ENCODE results near the gene RINL. TPM values are rescaled to one million over a fixed set of nuclear protein-coding genes. Genes with fewer than 3 reads are reported as not detected.

RINL gene
- total and polyA plus RNA-seq, 2 of the 4 experiments (the other 2 are of a cell fraction): 0.72 to 1.9 TPM

DNA sequence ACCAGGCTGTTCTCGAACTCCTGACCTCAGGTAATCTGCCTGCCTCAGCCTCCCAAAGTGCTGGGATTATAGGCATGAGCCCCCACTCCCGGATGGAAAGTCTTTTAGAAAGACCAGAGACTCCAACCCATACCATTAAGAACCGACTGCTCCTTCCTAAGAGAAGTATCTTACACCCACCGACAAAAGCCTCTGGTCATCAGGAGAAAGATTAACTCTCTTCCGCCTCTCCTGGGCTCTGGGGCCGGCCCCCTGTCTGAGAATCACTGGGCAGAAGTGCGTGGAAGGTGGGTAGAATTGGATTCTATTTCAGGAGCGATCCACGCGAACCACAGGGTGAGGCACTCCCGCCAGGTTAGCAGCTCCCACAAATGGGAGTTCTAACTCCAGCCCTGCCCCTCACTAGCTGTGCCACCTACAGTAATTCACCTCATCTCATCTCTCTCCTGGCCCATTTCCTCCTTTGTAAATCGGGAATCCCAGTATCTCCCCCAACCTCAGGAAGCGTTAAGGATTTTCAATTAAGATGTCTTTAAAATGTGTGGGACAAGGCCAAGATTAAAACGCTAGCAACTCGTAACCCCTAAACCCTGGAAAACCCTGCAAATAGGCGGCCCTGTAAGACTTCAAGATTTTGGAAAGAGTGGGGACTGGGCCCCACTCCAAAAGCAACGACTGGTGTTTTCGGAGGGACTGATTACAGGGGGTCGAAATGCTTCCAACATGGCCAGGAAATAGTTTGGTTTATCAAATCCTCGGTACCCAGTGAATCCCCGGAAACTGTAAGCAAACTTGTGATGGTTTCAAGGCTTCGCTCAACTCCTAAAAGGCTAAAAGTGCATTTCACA lies 29.6 kb downstream of the RINL start:
- H3K27ac ChIP-seq (ENCODE audit: insufficient read depth, low read length): peak overlapping the region; percentile 41
- TF ChIP-seq SMC3 (IDR thresholded peaks at IDR 0.05; ENCODE audit: low read depth, low read length): no peak
- TF ChIP-seq CHD1 (IDR thresholded peaks at IDR 0.05; ENCODE audit: low read depth, low read length): no peak; the same call in 1 of the 2 replicates
- no peak for TF ChIP-seq MAZ (IDR thresholded peaks at IDR 0.05; ENCODE audit: borderline replicate concordance, low read depth, low read length)
- TF ChIP-seq, protein P1, sequence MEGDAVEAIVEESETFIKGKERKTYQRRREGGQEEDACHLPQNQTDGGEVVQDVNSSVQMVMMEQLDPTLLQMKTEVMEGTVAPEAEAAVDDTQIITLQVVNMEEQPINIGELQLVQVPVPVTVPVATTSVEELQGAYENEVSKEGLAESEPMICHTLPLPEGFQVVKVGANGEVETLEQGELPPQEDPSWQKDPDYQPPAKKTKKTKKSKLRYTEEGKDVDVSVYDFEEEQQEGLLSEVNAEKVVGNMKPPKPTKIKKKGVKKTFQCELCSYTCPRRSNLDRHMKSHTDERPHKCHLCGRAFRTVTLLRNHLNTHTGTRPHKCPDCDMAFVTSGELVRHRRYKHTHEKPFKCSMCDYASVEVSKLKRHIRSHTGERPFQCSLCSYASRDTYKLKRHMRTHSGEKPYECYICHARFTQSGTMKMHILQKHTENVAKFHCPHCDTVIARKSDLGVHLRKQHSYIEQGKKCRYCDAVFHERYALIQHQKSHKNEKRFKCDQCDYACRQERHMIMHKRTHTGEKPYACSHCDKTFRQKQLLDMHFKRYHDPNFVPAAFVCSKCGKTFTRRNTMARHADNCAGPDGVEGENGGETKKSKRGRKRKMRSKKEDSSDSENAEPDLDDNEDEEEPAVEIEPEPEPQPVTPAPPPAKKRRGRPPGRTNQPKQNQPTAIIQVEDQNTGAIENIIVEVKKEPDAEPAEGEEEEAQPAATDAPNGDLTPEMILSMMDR (conservative IDR thresholded peaks at IDR 0.05; ENCODE audit: low read depth, low read length): no peak
- H3K9ac ChIP-seq (ENCODE audit: low read depth, low read length): peak overlapping the region; percentile 73
- ATAC-seq (ENCODE audit: low read depth): no peak
- in situ Hi-C loops (cut with MboI; ENCODE audit: low sequenced_read_pairs) (no loop called here), dilution Hi-C loops (cut with HindIII; ENCODE audit: low sequenced_read_pairs, unreplicated experiment) (no loop called here), intact Hi-C loops (cut with micrococcal nuclease) (loop anchor here (2.0 kb wide), 1 partner anchor 18 kb away; the partner anchor contains the start of gene ECH1)
- peak overlapping the region; percentile 69 for H2AK5ac ChIP-seq (ENCODE audit: low read depth, low read length)
- DNase-seq: no peak
- BruUV-seq (replicated peaks): TSS peak; percentile 44
- peaks cover 26 to 70% of the 10 kb centered on the region in 2 experiments for H3K79me1 ChIP-seq (ENCODE audit: low read depth in 1 of 2, low read length in 2 of 2)
- H3K56ac ChIP-seq (ENCODE audit: extremely low read depth, insufficient read depth, low read length): peak overlapping the region; percentile 71
- H3K9me1 ChIP-seq (ENCODE audit: insufficient read depth, low read length): peaks cover 11% of the 10 kb centered on the region
- no peak overlapping the region for H2BK15ac ChIP-seq (ENCODE audit: low read depth, low read length)
- H3K23ac ChIP-seq (ENCODE audit: low read depth, low read length): peak overlapping the region; percentile 83
- no peaks in the 10 kb centered on the region for H3K9me3 ChIP-seq (ENCODE audit: control insufficient read depth, insufficient read depth, low read length)
- 0% methylated on average over 1 of the region's 22 CpGs; no CpG with 5 or more reads in 1 of the 2 experiments for WGBS, 2 experiments (ENCODE audit: extremely low coverage in 2 of 2, insufficient read length in 1 of 2)
- peak overlapping the region; percentile 8; the same call in 1 of the 2 replicates for H4K5ac ChIP-seq (ENCODE audit: low read depth, low read length)
- H3K4me2 ChIP-seq (ENCODE audit: low read depth, low read length): peak overlapping the region; percentile 89
- H3K27me3 ChIP-seq (ENCODE audit: control insufficient read depth, insufficient read depth, low read length): no peaks in the 10 kb centered on the region
- peak overlapping the region; percentile 43 for H2BK5ac ChIP-seq (ENCODE audit: low read depth, low read length, poor library complexity, severe bottlenecking)
- peak overlapping the region; percentile 22; the same call in 1 of the 2 replicates for H3K18ac ChIP-seq (ENCODE audit: low read depth, low read length)
- H2AK9ac ChIP-seq (replicated peaks; ENCODE audit: low read depth, low read length, poor library complexity): peak overlapping the region; percentile 90
- POLR2A ChIA-PET (ENCODE audit: unreplicated experiment): interaction anchor here (0.5 to 1.0 kb wide), 5 partner anchors 15 to 201 kb away, joined by 3 to 6 read pairs (median 3); partner anchors contain the start of gene ACTN4
- H4K91ac ChIP-seq (ENCODE audit: insufficient read depth, low read depth, low read length): peak overlapping the region; percentile 78
- H2BK20ac ChIP-seq (ENCODE audit: low read depth, low read length): no peak overlapping the region; the same call in 1 of the 2 replicates
- H2BK120ac ChIP-seq (ENCODE audit: low read depth, low read length): no peak overlapping the region
- H4K8ac ChIP-seq (ENCODE audit: low read depth in 2 of 2, low read length in 2 of 2): peak overlapping the region; percentile 40 to 70
- H3K14ac ChIP-seq (replicated peaks; ENCODE audit: low read depth, low read length): peak overlapping the region; percentile 83
- peaks cover 56% of the 10 kb centered on the region for H4K20me1 ChIP-seq (ENCODE audit: insufficient read depth, low read length)
- H3K4ac ChIP-seq (ENCODE audit: low read depth, low read length): peak overlapping the region; percentile 46
- CTCF ChIA-PET: interaction anchor here (0.5 kb wide), 1 partner anchor 16 kb away, joined by 3 read pairs; no protein-coding TSS in a partner anchor
- H3K4me1 ChIP-seq (ENCODE audit: control insufficient read depth, insufficient read depth, low read length): peaks cover 15% of the 10 kb centered on the region
- no peak overlapping the region for H2AFZ ChIP-seq (replicated peaks; ENCODE audit: low read length, poor library complexity)
- H3K4me3 ChIP-seq (ENCODE audit: insufficient read depth, low read depth, low read length): peak overlapping the region; percentile 49
- H3K36me3 ChIP-seq (ENCODE audit: control insufficient read depth, insufficient read depth, low read length): peaks cover 37% of the 10 kb centered on the region
